ENCODE measurements around the gene SFXN4. TPM values are rescaled to one million over a fixed set of nuclear protein-coding genes. Genes with fewer than 3 reads are reported as not detected.

Gene SFXN4
- 11.6 and 13.8 TPM in 2 replicates for total RNA-seq

GRCh38 chr10:119165171-119166117 is at the start of gene SFXN4:
Gene SFXN4, minus strand, starts transcription at chr10:119165714. Its CDS starts 67 bp downstream, at chr10:119165647.

GRCh38 chr10:119207366-119207666 is 41.8 kb upstream of the SFXN4 start, which contains the start of gene GRK5:
Gene GRK5, plus strand, starts transcription at chr10:119207571. Its CDS starts 347 bp downstream, at chr10:119207918.

GRCh38 chr10:119178372-119179119 is 13.0 kb upstream of the SFXN4 start, which contains the start of gene PRDX3:
Gene PRDX3, minus strand, starts transcription at chr10:119178812. Its CDS starts 22 bp downstream, at chr10:119178790.

GRCh38 chr10:119103903-119104653 is 61.4 kb downstream of the SFXN4 start, which contains the start of gene DENND10:
Gene DENND10, plus strand, starts transcription at chr10:119104113. Its CDS starts 30 bp downstream, at chr10:119104143.

Other genes starting within 250 kb of the SFXN4 start
- gene NANOS1, start 136.0 kb downstream of the SFXN4 start, total RNA-seq, result under 0.01 and 0.37 TPM in 2 replicates
- 175 and 181 TPM in 2 replicates for gene EIF3A, start 84.9 kb downstream of the SFXN4 start, total RNA-seq
- 50.1 and 88.1 TPM in 2 replicates for gene DENND10, start 61.6 kb downstream of the SFXN4 start, total RNA-seq
- gene PRDX3, start 13.1 kb upstream of the SFXN4 start, total RNA-seq, result 182 and 245 TPM in 2 replicates
- 4.2 and 8.1 TPM in 2 replicates for gene GRK5, start 41.9 kb upstream of the SFXN4 start, total RNA-seq